GM23248 (cell line): ENCODE results near the gene MYLK.

Experiments used
- EZH2 ChIP-seq: fragments of 200-600 bp; sonication (generic); IDR thresholded peaks from 2 replicates; pipeline ENCODE4 v1.6.1; 2018; ENCODE audit warnings: antibody characterized with exemption, mild to moderate bottlenecking; ENCODE audit not compliant: insufficient read depth, poor library complexity, severe bottlenecking
- EZH2phosphoT487 ChIP-seq: fragments of 200-600 bp; sonication (generic); IDR thresholded peaks from 2 replicates; pipeline ENCODE4 v1.6.1; 2018; ENCODE audit warnings: antibody characterized with exemption, moderate library complexity, mild to moderate bottlenecking, low read depth; ENCODE audit not compliant: insufficient read depth

- TF ChIP-seq EZH2 (no peak), EZH2phosphoT487 (no peak)
Observed at GRCh38 chr3:123679712-123680386, 204.3 kb downstream of the MYLK start.
